COLO668 (cell line): ENCODE data around the gene DCAF4.
A peak's percentile ranks its signal among the peaks of the same experiment; 100 is the strongest.

Experiments
- DNase-seq: peaks from one replicate; lab custom pipeline; 2025; ENCODE audit not compliant: unreplicated experiment; lab: John Stamatoyannopoulos, UW

DCAF4 gene

DNA sequence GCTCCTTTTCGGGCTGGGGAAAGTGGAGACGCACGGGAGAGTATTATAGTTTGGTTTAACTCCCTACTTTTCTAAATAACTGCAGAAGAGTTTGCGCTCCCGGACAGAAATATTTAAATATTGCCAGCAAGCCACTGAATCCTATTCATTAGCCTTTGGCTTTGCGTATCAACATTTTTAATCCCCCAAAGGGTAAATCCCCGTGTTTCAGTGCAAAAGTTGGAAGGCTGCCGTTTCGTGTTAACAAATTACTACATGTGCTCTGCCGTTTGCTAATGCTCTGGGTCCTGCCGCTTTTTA is 32.0 kb upstream of the DCAF4 start:
- no peak for DNase-seq

DNA sequence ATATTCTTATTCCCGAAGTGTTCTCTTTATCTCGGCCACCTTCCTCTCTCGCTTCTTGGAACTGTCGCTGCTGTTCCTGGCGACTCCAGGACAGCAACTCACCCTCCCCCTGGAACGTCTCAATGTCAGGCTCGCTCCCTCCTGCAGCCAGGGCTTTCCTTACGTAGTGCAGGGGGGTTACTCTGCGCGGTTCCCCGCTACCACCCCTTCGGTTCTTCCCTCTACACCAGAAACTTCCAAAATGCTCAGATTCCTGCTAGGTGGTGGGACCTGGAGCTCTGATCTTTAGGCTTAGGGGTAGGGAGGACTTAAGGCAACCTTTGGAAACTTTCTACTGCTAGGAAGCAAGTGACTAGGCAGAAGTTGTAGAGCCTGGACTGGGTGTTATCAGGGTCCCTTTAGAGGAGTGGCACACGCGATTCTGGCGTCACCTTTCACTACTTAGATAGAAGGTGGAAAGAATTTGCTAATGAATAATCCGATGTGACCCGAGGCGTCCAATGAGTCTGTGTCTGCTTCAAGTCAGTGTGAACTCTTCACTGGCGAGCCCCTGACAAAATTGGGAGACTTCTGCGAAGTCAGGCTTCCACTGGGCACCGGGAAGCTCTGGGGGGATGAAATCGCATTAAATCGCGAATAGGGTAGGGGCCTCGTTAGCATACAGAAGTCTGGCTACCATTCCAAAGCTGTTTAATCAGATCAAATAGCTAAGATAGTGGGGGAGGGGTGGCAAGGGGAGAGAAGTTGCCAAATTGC is 31.5 kb upstream of the DCAF4 start:
- DNase-seq: no peak

DNA sequence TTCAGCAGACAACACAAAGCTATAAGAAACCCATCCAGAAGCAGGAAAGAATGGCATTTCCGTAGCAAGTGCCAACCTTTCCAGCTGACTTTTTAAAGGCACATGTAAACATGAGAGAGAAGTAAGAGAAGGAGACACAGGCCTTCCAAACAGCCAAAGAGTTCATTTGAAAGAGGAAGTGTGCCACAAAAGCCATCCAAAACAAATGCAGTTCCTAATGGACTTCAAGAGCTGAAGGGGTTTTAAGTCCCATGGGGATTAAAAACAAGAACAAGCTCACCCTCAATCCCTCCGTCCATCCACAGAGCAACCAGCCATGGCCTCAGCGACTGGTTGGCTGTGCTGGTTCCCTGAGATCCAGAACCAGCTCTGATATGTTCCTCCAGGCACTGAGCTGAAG is 27.8 kb upstream of the DCAF4 start:
- DNase-seq: no peak

DNA sequence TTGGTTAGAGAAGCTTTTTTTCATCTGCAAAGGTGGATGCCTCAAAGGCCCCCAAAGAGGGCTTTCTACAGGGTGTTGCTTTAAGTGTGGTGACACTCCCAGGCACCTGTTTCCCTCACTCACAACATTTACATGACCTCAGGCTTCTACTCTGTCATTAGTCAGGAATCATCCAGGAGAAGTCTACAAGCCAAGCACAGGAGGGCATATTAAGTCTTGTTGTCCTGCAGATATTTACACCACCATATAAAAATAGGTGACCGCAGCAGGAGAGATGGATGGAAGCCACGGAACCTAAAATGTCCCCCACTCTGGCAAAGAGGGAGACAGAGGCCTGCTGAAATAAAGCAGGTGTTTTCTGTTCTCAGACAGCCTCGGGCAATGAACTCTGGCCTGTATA is 24.9 kb upstream of the DCAF4 start:
- no peak for DNase-seq

DNA sequence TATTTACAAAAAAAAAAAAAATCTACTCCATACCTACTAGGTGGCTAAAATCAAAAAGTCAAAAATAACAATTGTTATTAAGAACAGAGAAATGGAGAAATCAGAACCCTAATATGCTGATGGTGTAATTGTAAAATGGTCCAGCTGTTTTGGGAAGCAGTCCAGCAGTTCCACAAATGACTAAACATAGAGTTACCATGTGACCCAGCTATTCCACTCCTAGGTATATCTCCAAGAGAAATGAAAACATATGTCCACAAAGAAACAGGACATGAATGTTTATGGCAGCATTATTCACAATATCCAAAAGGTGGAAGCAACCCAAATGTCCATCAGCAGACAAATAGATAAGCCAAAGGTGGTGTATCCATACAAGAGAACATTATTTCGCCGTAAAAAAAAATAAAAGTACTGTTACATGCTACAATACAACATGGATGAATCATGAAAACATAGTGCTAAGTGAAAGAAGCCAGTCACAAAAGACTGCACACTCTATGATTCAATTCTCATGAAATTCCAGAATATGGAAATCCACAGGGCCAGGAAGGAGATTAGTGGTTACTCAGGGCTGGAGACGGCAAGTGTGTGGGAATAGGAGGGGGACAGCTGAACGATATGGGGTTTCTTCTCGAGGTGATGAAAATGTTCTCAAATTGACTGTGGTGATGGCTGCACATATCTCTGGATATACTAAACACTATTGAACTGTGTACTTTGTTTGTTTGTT is 23.3 kb upstream of the DCAF4 start:
- DNase-seq: no peak

DNA sequence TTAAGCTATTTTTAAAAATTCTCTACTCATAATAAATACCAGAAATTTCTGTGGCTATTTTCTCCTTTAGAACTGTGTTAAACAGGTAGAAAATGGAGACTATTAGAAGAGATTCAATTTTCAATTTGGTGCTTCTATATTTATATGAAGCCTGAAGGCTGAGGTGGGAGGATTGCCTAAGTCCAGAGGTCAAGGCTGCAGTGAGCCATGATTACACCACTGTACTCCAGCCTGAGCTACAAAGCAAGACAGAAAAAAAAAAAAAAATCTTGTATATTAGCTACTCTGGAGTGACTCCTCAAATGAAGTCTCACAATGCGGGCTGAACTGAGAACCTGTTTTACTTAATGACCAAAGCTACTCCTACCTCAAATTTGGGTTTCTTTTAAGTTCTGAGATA is 22.5 kb upstream of the DCAF4 start:
- DNase-seq: no peak

DNA sequence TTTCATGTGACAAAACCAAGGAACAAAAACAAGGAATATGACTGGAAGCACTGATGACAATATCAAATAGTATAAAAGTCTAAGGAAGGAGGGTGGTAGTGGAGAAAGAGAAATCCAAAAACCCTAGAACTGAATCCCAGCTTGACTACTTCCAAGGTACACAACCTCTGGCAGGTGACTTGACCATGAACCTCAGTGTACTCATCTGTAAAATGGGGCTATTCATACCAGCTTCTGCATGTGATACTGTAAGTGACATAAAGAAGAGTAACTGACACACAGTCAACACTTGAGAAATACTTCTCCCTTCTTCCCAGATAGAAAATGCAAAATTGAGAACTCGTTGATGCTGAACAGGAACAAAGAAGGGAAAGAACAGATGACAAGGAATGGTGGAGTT is 22.0 kb upstream of the DCAF4 start:
- no peak for DNase-seq

DNA sequence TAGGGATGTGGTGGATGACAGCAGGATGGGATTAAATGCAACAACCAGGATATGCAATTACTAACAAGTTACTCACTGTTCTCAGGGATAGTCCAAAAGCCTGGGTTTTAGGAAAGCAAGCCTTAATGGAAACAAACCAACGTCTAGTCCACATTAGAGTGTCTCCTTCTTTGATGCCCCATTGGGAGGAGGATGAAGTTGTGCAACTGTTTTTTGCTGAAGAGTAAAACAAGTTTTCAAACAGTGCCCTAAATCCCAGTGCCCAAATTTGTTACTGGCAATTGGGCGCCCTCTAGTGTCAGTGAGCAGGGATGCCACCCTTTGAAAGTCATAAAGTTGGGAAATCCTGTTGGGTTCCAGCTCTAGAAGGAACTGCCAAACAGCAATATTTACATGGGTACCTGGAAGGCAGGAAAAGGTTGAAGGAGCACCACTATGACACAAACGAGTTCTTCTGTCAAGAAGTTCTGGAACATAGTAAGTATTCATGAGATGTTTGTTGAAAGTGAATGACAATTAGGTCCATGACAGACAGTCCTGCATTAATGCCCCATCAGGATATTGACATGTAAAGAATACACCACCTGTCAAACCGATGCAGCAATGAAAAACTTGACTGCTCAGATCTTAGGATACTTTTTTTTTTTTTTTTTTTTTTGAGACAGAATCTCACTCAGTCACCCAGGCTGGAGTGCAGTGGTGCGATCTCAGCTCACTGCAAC is 21.3 kb upstream of the DCAF4 start:
- peak; percentile 36 for DNase-seq

DNA sequence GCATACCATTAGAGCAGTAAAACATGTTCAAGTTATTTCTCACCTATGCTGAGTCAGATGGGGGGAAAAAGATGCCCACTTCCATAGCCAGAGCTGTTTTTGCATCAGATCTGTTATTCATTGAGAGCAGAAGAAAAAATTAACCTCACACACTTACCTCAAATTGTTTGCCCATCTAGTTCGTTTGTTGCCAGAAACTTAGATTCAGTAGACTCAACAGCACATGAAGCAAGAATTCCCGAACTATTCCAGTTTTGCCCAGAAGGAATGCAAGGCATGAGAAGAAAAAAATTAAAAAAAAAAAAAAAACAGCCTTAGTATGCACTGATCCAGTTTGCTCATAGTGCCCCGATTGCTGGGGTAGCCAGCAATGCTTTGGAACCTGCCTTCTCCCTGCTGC is 19.9 kb upstream of the DCAF4 start:
- no peak for DNase-seq

DNA sequence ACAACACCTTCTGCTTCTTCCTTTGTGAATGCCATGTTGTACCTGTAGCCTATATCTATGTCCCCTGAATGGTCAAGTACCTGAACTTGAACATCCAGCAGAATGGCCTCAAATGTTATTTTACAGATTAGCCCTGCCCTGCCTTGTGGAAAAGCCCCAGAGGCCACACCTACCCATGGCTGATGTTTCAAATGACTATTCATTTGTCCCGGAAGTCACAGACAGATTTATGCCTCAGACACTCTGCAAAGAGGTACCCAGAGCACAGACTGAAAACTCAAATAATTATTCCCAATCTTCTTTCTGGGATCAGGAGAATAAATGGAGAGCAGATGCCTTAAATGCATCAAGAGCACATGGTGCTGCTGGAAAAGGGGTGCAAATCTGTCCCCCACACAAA is 19.4 kb upstream of the DCAF4 start:
- no peak for DNase-seq

DNA sequence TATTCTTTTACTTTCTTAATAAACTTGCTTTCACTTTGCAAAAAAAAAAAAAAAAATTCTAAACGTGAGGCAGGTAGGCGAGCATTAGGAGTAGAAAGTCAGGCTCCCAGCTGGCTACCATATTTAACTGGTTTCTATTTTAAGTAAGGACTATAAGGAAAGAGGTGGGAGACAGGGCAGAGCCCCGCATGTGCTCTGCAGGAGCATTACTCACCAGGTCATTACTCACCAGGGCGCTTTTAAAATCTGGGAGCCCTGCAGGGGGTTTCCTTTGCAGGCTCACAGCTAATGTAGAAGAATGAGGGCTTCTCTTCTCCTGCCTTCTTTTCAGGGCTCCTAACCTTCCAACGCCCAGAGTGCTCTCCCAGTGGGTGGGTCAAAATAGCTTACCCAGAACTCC is 18.4 kb upstream of the DCAF4 start:
- DNase-seq: no peak

DNA sequence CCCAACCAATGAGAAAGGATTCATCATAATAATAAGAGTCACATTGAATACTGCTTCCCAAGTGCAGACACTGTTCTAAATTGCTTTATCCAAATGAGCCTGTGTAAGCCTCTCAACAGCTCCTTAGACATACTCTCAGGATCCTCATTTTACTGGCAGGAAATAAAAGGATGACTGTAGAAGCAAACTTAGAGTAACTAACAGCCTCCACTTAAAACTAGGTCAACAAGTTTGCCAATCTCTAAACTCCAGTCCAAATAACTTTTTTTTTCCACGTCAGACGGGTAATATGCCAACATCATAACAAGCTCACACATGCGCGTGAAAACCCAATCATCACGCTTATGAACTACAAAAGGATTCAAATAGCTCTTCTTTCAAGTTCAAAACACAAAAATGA is 17.1 kb upstream of the DCAF4 start:
- DNase-seq: no peak

DNA sequence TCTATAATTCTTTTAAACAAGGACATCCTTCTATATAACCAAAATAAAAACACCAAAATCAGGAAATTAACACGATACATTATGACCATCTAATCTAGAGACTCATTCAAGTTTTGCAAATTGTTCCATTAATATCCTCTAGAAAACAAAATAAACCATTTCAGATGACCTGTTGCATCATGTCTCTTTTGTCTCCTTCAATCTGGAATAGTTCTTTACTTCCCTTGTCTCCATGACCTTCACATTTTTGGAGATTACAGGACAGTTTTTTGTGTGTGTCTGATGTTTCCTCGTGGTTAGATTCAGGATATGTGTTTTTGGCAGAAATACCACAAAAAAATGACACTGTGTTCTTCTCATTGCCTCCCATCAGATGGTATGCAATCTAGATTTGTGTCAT is 12.5 kb upstream of the DCAF4 start:
- no peak for DNase-seq

DNA sequence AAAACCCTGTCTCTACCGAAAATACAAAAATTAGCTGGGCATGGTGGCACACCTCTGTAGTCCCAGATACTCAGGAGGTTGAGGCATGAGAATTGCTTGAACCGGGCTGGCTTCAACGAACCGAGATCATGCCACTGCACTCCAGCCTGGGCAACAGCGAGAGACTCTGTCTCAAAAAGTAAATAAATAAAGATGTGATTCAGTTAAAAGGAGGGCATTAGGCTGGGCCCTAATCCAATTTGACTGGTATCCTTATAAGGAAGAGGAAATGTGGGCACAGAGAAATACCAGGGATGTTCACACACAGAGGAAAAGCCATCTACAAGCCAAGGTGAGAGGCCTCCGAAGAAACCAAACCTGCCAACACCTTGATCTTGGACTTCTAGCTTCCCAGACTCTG is 10.1 kb upstream of the DCAF4 start:
- DNase-seq: no peak

DNA sequence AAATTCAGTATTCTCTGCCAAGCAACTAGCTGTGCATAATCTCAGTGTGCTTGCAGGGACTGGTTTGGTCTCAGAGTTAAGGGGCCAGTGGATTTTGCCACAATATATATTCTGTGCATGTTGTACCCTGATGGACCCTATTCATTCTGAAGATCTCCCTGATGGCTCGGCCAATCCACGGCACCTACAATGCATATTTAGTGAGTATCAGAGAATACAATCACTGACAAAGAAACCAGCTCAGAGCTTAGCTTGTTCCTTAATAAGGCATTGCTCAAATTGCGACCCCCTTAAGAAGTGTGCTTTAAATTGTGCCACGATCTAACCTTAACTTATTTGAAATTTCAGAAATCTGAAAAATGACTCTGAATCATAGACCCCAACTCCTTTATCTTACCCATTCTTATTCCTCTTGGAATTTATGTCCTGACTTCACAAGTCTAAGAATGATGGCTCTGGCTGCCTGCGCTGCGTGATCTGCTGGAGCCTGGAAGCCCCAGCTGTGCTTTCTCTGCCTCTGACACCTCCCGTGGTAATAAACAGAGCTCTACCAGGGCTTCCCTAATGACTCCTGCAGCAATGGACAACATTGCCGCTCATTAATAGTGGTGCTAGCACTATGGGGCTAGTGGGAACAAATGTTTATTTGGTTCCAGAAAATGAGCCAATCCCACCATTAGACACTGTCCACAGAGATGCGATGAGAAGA is 9.0 kb upstream of the DCAF4 start:
- no peak for DNase-seq

DNA sequence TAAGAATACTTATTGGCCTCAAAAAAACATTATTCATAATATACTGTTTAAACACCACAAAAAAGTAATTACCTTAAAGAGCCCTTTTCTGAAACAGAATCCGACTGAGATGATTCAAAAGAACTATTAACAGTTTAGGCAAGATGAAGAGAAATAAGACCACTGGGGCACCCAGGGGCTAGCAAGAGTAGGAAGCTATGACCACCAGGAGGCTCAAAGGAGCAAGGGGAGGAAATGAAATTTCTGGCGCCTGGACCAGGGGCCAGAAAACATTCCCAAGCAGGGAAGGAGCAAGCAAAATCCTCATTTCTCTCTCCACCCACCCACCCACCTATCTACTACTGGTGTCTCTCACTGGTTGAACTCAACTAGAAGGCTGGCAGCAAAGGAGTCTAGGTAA is 6.3 kb upstream of the DCAF4 start:
- DNase-seq: no peak

DNA sequence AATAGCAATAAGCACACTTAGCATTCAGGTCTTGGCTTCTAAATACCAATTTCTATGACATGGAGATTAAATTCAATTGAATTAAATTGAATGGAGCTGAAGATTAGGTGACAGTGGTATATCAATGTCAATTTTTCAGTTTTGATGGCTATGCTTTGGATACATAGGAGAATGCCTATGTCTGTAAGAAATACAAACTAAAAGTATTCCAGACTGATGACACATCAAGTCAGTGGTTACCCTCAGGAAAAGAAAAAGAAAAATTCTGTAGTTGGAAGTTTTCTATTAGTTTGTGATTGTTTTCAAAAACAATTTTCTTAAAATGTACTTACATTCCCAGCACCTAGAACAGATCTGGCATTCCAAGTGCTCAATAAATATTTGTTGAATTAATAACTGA is 4.9 kb upstream of the DCAF4 start:
- DNase-seq: no peak

DNA sequence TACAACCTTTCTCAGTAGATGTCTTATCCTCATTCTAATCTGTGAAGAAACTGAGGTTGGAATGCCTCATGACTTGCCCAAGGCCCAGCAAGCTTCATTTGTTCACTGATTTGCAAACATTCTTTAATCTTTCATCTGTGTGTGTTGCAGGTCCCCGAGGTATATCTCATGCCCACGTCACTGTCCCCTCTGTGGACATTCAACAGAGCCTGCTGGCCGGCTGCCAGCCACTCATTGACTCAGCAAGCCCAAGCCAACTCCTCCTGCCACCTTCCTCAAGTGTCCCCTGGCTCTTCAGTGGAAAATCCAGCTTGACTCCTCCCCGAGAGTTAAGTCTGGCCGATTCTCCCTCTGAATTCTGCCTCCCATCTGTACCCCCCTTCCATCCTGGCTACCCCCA is 1.9 kb upstream of the DCAF4 start:
- DNase-seq: peak; percentile 73

DNA sequence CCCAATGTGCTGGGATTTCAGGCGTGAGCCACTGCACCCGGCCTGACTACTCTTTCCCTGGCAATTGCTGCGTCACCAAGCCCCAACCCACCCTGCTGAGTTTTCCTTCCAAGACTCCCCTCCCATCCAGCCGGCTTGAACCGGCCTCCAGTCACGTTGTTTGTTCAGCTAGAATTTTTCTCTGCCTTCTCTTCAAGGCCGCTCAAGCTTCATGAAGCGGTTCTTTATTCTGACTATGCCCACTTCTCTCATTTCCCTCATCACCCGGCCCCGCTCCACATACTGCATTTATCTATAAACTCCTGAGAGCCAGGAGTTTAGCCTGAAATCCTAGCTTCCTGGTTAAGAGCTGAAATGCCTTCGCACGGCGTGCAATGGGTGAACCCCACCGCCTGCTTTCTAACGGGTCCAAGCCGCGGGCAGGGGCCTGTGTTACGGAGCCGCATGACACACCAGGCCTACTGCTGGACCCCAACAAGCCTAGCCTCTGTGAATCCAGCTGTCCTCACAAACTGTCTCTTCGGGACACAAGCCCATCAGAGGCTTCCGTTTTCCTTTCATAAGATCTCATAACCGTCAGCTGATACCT is 999 bp upstream of the DCAF4 start:
- DNase-seq: no peak

DNA sequence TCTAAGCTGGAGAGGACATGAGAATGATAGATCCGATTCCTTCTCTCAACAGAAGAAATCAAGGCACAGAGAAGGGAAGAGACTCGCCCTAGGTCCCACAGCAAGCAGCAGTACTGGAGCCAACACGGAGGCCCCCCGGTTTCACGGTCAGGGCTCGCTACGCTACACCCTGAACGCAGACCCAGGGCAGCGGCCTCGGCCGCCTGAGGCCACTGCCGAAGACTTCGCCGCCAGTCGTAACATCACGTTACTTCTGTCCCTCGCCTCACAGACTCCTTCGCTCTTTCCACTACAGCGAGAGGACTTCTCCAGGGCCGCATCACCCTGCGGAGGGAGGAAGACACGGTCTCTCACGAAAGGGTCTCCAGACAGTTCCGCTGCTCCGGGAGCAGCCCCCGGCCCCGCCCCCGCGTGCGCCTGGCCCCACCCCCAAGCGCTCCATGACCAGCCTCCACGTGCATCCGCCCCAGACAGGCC is 411 bp upstream of the DCAF4 start:
- no peak for DNase-seq

DNA sequence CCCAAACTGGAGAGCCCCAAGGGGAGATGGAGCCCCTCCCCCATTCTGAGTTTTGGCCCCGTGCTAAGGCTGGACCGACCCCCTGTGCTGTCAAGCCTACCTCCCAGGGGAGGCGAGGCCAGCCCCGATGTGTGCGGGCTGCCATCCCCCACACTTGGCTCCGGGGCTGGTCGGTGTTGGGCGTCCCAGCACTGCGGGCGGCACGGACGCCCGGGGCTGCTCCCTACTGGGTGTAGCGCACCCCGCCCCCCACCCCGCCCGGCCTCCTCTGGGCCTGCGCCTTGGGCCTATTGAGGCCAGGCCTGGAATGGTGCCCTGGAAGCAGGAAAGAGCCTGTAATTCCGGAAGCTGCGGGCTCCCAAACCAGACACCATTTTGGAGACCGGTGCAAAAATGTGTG is 2.6 kb downstream of the DCAF4 start:
- no peak for DNase-seq
